KOPT-K1 (cell line): ENCODE results near the gene OSCP1.
A peak's percentile ranks its signal among the peaks of the same experiment; 100 is the strongest.

Experiments
- H3K27ac ChIP-seq: fragments of 200-600 bp; sonication (generic); 2 replicates; pipeline ENCODE4 v1.5.1; 2016; ENCODE audit warnings: antibody characterized with exemption, mild to moderate bottlenecking, low read depth, low read length; ENCODE audit not compliant: poor library complexity, severe bottlenecking
- H3K36me3 ChIP-seq: fragments of 200-600 bp; sonication (generic); 2 replicates; pipeline ENCODE4 v1.5.1; 2017; ENCODE audit warnings: antibody characterized with exemption, mild to moderate bottlenecking, low read length, moderate library complexity; ENCODE audit not compliant: insufficient read depth
- H3K9me3 ChIP-seq: fragments of 200-600 bp; sonication (generic); 2 replicates; pipeline ENCODE4 v1.5.1; 2017; ENCODE audit warnings: antibody characterized with exemption, low read length, mild to moderate bottlenecking; ENCODE audit not compliant: insufficient read depth, poor library complexity, severe bottlenecking

OSCP1 gene

GRCh38 chr1:36414384-36414783 lies 35.9 kb downstream of the OSCP1 start:
- no peaks in the 10 kb centered on the region for H3K36me3 ChIP-seq
- peaks cover 4% of the 10 kb centered on the region for H3K9me3 ChIP-seq
- H3K27ac ChIP-seq: no peak overlapping the region

GRCh38 chr1:36411674-36412648 lies 38.3 kb downstream of the OSCP1 start:
- no peak overlapping the region for H3K27ac ChIP-seq

GRCh38 chr1:36408479-36408878 lies 41.8 kb downstream of the OSCP1 start:
- Histone ChIP-seq H3K27ac (no peak overlapping the region), H3K36me3 (no peaks in the 10 kb centered on the region), H3K9me3 (peaks cover 4% of the 10 kb centered on the region)

More at GRCh38 chr1:36411674-36412648, 38.3 kb downstream of the OSCP1 start:
- peaks cover 4% of the 10 kb centered on the region for H3K9me3 ChIP-seq
- no peaks in the 10 kb centered on the region for H3K36me3 ChIP-seq

- Histone ChIP-seq H3K27ac (no peak overlapping the region), H3K36me3 (no peaks in the 10 kb centered on the region), H3K9me3 (peaks cover 2% of the 10 kb centered on the region)
Measured at GRCh38 chr1:36406440-36406839, 43.8 kb downstream of the OSCP1 start.

GRCh38 chr1:36402504-36402890 lies 47.8 kb downstream of the OSCP1 start:
- no peaks in the 10 kb centered on the region for H3K36me3 ChIP-seq
- H3K27ac ChIP-seq: no peak overlapping the region
- no peaks in the 10 kb centered on the region for H3K9me3 ChIP-seq

- no peak overlapping the region for H3K27ac ChIP-seq
- no peaks in the 10 kb centered on the region for H3K36me3 ChIP-seq
- no peaks in the 10 kb centered on the region for H3K9me3 ChIP-seq
Measured at GRCh38 chr1:36401602-36402503, 48.4 kb downstream of the OSCP1 start.

GRCh38 chr1:36400825-36401601 lies 49.2 kb downstream of the OSCP1 start:
- H3K27ac ChIP-seq: no peak overlapping the region
- no peaks in the 10 kb centered on the region for H3K9me3 ChIP-seq
- H3K36me3 ChIP-seq: no peaks in the 10 kb centered on the region

GRCh38 chr1:36400514-36400824 lies 49.8 kb downstream of the OSCP1 start:
- Histone ChIP-seq H3K36me3 (no peaks in the 10 kb centered on the region), H3K9me3 (no peaks in the 10 kb centered on the region), H3K27ac (no peak overlapping the region)

- peaks cover 9% of the 10 kb centered on the region for H3K36me3 ChIP-seq
- no peaks in the 10 kb centered on the region for H3K9me3 ChIP-seq
- H3K27ac ChIP-seq: no peak overlapping the region
Measured at GRCh38 chr1:36398370-36398977, 51.8 kb downstream of the OSCP1 start.

- H3K36me3 ChIP-seq: peaks cover 17% of the 10 kb centered on the region
- H3K9me3 ChIP-seq: no peaks in the 10 kb centered on the region
- H3K27ac ChIP-seq: peak within 1 kb of the TSS; percentile 65
Measured at GRCh38 chr1:36397378-36398230, 52.6 kb downstream of the OSCP1 start, which contains the start of gene LSM10. Gene LSM10, minus strand, starts transcription at chr1:36397908. Its CDS starts 3,779 bp downstream, at chr1:36394129.

- peak overlapping the region; percentile 65 for H3K27ac ChIP-seq
- peaks cover 23% of the 10 kb centered on the region for H3K36me3 ChIP-seq
- no peaks in the 10 kb centered on the region for H3K9me3 ChIP-seq
Measured at GRCh38 chr1:36397083-36397377, 53.2 kb downstream of the OSCP1 start.

GRCh38 chr1:36396359-36396758 lies 53.9 kb downstream of the OSCP1 start:
- peaks cover 28% of the 10 kb centered on the region for H3K36me3 ChIP-seq
- no peak overlapping the region for H3K27ac ChIP-seq
- H3K9me3 ChIP-seq: no peaks in the 10 kb centered on the region

GRCh38 chr1:36393686-36394085 lies 56.6 kb downstream of the OSCP1 start:
- Histone ChIP-seq H3K27ac (no peak overlapping the region), H3K36me3 (peaks cover 37% of the 10 kb centered on the region), H3K9me3 (no peaks in the 10 kb centered on the region)

- H3K9me3 ChIP-seq: no peaks in the 10 kb centered on the region
- no peak overlapping the region for H3K27ac ChIP-seq
- H3K36me3 ChIP-seq: peaks cover 37% of the 10 kb centered on the region
Measured at GRCh38 chr1:36392836-36393235, 57.4 kb downstream of the OSCP1 start.
